ENCODE data around the gene TNFRSF12A. TPM values are rescaled to one million over a fixed set of nuclear protein-coding genes. Genes with fewer than 3 reads are reported as not detected.

The TNFRSF12A gene
- total RNA-seq, 1 experiment from 2014 or later: 62.5 TPM

DNA sequence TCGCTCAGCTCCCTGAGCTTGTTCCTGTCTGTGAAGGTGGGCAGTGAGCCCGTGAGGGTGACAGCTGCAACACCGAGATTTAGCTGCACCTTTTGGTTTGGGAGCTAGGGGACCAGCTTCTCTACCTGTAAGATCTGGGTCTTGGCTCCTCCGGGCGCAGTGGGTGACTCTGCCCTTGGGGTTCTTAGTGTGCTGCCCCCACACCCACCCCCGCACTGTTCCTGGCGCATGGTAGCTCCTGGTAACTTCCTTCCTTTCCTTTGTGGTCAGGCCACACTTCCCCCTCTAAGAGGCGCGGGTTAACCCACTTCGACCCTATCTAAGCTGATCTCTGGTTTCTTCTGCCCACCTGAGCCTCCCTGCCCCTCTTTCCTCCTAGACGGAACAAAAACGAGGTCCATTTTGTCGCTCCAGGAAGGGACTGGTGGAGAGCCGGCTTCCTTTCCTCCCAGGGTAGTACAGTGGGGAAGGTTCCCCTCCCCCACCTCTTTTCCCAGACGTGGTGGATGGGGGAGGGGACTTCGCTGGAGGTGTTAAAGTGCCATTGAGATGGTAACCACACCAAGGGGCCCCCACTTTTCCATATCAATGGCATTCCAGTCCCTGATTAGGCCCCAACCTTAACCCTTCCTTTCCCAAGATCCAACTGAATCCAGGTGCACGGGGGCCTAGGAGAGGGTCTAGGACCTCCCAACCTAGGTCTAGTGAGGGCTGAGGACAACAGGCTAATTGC is 12.0 kb upstream of the TNFRSF12A start:
- intact Hi-C loops (cut with micrococcal nuclease; ENCODE audit: unreplicated experiment): no loop called here
- no peaks in the 10 kb centered on the region for H3K9me3 ChIP-seq
- peaks cover 71% of the 10 kb centered on the region for H3K4me1 ChIP-seq
- Mint-ChIP-seq H3K4me1 (ENCODE audit: low read depth, unreplicated experiment) (peaks cover 18% of the 10 kb centered on the region), H3K9me3 (ENCODE audit: unreplicated experiment) (no peaks in the 10 kb centered on the region), H3K4me3 (ENCODE audit: unreplicated experiment) (peak overlapping the region; percentile 70), H3K27ac (ENCODE audit: unreplicated experiment) (peak overlapping the region; percentile 94), H3K36me3 (ENCODE audit: insufficient read depth, unreplicated experiment) (peaks cover 32% of the 10 kb centered on the region), H3K27me3 (ENCODE audit: insufficient read depth, unreplicated experiment) (no peaks in the 10 kb centered on the region)
- no peaks in the 10 kb centered on the region for H3K36me3 ChIP-seq (ENCODE audit: control insufficient read depth, insufficient read depth, low read length)
- no TSS peak for BruUV-seq (replicated peaks)
- CTCF ChIA-PET: interaction anchor here (1.3 to 6.6 kb wide), 3 partner anchors 13 to 24 kb away, joined by 3 to 113 read pairs (median 14); partner anchors contain the start of genes HCFC1R1, THOC6 and TNFRSF12A
- no peak overlapping the region for H3K4me3 ChIP-seq (ENCODE audit: low read depth, low read length)
- no peaks in the 10 kb centered on the region for H3K27me3 ChIP-seq (replicated peaks; ENCODE audit: control insufficient read depth, insufficient read depth, low read length)
- TF ChIP-seq, protein P1, sequence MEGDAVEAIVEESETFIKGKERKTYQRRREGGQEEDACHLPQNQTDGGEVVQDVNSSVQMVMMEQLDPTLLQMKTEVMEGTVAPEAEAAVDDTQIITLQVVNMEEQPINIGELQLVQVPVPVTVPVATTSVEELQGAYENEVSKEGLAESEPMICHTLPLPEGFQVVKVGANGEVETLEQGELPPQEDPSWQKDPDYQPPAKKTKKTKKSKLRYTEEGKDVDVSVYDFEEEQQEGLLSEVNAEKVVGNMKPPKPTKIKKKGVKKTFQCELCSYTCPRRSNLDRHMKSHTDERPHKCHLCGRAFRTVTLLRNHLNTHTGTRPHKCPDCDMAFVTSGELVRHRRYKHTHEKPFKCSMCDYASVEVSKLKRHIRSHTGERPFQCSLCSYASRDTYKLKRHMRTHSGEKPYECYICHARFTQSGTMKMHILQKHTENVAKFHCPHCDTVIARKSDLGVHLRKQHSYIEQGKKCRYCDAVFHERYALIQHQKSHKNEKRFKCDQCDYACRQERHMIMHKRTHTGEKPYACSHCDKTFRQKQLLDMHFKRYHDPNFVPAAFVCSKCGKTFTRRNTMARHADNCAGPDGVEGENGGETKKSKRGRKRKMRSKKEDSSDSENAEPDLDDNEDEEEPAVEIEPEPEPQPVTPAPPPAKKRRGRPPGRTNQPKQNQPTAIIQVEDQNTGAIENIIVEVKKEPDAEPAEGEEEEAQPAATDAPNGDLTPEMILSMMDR (IDR thresholded peaks at IDR 0.05; ENCODE audit: insufficient read depth in 1 of 2, low read depth in 1 of 2, low read length in 1 of 2, severe bottlenecking in 1 of 2, unreplicated experiment in 1 of 2): no peak
- POLR2A ChIA-PET: interaction anchor here (0.5 to 6.5 kb wide), 3 partner anchors 14 to 127 kb away, joined by 4 to 83 read pairs (median 5); partner anchors contain the start of genes HCFC1R1, THOC6, TNFRSF12A and ZNF213
- DNase-seq: peak; percentile 67 to 88

DNA sequence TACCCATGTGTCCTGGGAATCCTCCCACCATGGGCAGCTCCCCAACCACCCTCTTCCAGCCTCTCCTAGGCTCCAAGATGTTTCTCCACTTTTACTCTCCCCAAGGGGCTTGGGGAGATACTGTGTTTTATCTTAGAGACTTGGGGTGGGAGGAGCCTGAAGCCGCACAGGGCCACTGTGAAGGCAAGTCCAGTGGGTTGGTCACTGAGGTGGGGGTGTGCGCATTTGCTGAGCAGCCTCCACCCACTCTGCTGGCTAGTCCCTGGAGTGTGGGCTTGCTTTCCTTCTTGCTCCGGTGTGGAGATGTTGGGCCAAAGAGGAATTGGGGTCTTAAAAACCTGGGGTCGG is 11.5 kb upstream of the TNFRSF12A start:
- Histone ChIP-seq H3K4me3 (ENCODE audit: low read depth, low read length) (no peak overlapping the region), H3K27me3 (replicated peaks; ENCODE audit: control insufficient read depth, insufficient read depth, low read length) (no peaks in the 10 kb centered on the region), H3K9me3 (no peaks in the 10 kb centered on the region), H3K36me3 (ENCODE audit: control insufficient read depth, insufficient read depth, low read length) (no peaks in the 10 kb centered on the region), H3K4me1 (peaks cover 74% of the 10 kb centered on the region)
- POLR2A ChIA-PET: interaction anchor here (1.2 to 6.5 kb wide), 2 partner anchors 13 to 19 kb away, joined by 4 to 83 read pairs; partner anchors contain the start of genes HCFC1R1, THOC6 and TNFRSF12A
- Mint-ChIP-seq H3K27me3 (ENCODE audit: insufficient read depth, unreplicated experiment) (no peaks in the 10 kb centered on the region), H3K4me1 (ENCODE audit: low read depth, unreplicated experiment) (peaks cover 18% of the 10 kb centered on the region), H3K36me3 (ENCODE audit: insufficient read depth, unreplicated experiment) (peaks cover 30% of the 10 kb centered on the region), H3K9me3 (ENCODE audit: unreplicated experiment) (no peaks in the 10 kb centered on the region), H3K27ac (ENCODE audit: unreplicated experiment) (peak overlapping the region; percentile 94), H3K4me3 (ENCODE audit: unreplicated experiment) (peak overlapping the region; percentile 70)
- CTCF ChIA-PET: interaction anchor here (1.3 to 2.7 kb wide), 2 partner anchors 19 to 23 kb away, joined by 3 to 14 read pairs; no protein-coding TSS in a partner anchor
- peak in 1 of 2 experiments; percentile 87 for DNase-seq
- TF ChIP-seq, protein P1 (IDR thresholded peaks at IDR 0.05; ENCODE audit: insufficient read depth in 1 of 2, low read depth in 1 of 2, low read length in 1 of 2, severe bottlenecking in 1 of 2, unreplicated experiment in 1 of 2): no peak
- intact Hi-C loops (cut with micrococcal nuclease; ENCODE audit: unreplicated experiment): no loop called here
- BruUV-seq (replicated peaks): no TSS peak

DNA sequence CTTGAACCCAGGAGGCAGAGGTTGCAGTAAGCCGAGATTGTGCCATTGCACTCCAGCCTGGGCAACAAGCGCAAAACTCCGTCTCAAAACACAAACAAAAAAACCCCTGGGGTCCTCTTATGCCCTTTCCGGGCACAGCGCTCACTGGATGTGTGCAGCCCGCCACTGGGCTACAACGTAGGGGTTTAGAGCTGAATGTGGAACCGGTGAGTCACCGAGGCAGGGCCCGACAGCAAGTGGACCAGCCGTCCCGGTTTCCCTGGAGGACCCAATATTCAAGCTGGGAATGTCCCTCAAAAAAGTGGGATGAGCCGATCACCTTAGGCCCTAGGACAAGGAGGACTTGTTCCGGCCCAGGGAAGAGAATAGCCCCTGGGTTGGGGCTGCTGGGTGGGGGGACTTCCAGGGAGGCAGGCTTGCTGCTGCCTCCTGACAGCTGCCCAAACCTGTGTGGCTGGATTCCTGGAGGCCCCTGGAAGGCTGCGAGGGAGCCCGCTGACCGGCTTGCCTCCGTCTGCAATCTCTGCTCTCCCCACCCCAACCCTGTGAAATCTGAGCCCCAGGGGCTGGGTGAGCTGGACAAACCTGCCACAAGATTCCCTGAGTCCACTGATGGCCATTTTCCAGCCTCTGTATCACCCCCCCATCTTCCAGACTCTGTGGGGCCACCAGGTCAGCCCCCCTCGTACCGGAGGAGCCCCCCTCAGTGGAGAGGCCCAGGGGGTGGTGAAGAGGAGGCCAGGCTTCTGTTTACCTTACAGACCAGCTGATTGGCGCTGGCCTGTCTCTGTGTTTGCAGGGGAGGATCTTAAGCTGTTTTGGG is 10.4 kb upstream of the TNFRSF12A start:
- Mint-ChIP-seq H3K36me3 (ENCODE audit: insufficient read depth, unreplicated experiment) (peaks cover 23% of the 10 kb centered on the region), H3K27ac (ENCODE audit: unreplicated experiment) (peak overlapping the region; percentile 94), H3K9me3 (ENCODE audit: unreplicated experiment) (no peaks in the 10 kb centered on the region), H3K4me3 (ENCODE audit: unreplicated experiment) (peak overlapping the region; percentile 45), H3K27me3 (ENCODE audit: insufficient read depth, unreplicated experiment) (no peaks in the 10 kb centered on the region), H3K4me1 (ENCODE audit: low read depth, unreplicated experiment) (peaks cover 27% of the 10 kb centered on the region)
- ChIA-PET POLR2A (interaction anchor here (0.6 to 2.0 kb wide), 5 partner anchors 10 to 272 kb away, joined by 3 to 34 read pairs (median 6); partner anchors contain the start of genes FLYWCH1, HCFC1R1, THOC6 and TNFRSF12A), CTCF (interaction anchor here (1.0 to 1.8 kb wide), 6 partner anchors 8 to 22 kb away, joined by 3 to 12 read pairs (median 7); partner anchors contain the start of genes HCFC1R1, THOC6 and TNFRSF12A)
- intact Hi-C loops (cut with micrococcal nuclease; ENCODE audit: unreplicated experiment): loop anchor here (1.0 kb wide), 1 partner anchor 11 kb away; the partner anchor contains the start of gene TNFRSF12A
- Histone ChIP-seq H3K4me3 (ENCODE audit: low read depth, low read length) (no peak overlapping the region), H3K27me3 (replicated peaks; ENCODE audit: control insufficient read depth, insufficient read depth, low read length) (no peaks in the 10 kb centered on the region), H3K36me3 (ENCODE audit: control insufficient read depth, insufficient read depth, low read length) (no peaks in the 10 kb centered on the region), H3K4me1 (peaks cover 77% of the 10 kb centered on the region), H3K9me3 (no peaks in the 10 kb centered on the region)
- peak; percentile 96 to 97 for DNase-seq
- TF ChIP-seq, protein P1 (IDR thresholded peaks at IDR 0.05; ENCODE audit: insufficient read depth in 1 of 2, low read depth in 1 of 2, low read length in 1 of 2, severe bottlenecking in 1 of 2, unreplicated experiment in 1 of 2): no peak
- no TSS peak for BruUV-seq (replicated peaks)

All from Caco-2 (cell line).